Cerebellar cortex (tissue), 1 donor: ENCODE results near the gene GPX5.
A peak's percentile ranks its signal among the peaks of the same experiment; 100 is the strongest.
"Not testable (repeated sequence)": the region's sequence is repeated elsewhere in the genome, so short reads cannot be mapped to it uniquely, and the experiment has no call there.

Experiments
- DNase-seq: peaks from one replicate; pipeline ENCODE4 v3.0.0-alpha.2; 2015; ENCODE audit warnings: low spot score

Gene GPX5

DNA sequence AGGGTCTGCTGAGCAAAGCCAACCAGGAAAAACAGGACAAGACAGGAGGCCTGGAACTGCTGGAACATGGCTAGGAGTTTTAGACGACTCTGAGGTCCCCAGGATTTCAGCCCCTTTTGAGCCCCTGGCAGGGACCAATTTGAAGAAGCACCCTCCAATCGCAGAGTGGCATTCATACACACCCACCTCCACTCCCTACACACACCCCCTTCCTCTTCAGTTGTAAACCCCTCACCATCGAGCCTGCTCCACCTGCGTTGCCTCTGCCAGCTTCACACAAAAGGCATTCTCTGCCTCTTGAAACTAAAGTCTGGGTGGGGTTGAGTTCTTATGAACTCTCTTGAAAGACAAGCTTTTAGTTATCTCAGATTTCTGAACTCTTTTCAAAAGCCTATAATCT is 10.0 kb upstream of the GPX5 start, which contains the start of gene GPX6:
TSS of gene GPX6 (minus strand) at position 118 of the 400 bp plus-strand sequence. CDS start at position 68, 50 bp downstream.
- no peak for DNase-seq

DNA sequence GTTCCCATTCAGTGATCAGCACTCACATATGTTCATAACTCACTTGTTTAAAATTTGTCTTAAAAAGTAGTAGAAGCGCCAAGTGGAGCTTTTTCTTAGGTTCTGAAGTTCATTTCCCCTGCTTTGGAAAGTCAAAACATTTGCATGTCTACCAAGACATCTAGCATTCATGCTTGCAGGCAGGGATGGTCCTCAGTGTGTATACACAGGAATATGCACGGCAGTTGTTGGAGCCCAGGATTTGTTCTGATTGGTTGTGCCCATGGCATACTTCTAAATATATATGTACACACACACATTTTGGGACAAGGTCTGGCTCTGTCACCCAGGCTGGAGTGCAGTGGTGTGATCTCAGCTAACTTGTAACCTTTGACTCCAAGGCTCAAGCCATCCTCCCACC is 7.7 kb upstream of the GPX5 start:
- no peak for DNase-seq

DNA sequence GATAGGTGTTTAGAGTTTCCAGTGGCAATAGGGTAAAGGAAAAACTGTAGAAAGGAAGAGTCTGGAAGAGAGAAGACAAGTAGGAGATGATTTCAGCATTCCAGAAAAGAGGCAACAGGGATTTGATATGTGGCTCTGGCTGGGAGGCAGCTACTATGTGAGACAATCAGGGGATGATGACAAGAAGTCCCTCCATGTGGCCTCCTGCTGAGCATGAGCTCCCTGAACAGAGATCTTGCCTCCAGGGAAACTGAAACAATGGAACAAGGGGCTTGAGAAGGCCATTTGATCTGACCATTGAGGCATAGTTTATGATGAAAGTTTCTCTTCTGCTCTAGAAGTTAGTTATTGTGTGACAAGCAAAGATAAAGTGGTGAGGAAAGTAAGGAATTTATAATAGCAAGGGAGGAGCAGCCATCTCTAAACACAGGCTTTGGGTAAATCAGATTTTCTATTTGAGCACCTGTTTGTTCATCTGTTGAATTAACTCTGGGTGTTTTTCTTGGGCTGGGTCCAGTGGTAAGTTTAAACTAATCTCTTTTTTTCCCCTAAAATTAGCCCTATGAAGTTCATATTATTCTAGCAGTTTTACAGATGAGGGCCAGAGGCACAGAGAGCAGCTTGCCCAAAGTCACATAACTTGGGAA is 3.0 kb upstream of the GPX5 start:
- DNase-seq: no peak

DNA sequence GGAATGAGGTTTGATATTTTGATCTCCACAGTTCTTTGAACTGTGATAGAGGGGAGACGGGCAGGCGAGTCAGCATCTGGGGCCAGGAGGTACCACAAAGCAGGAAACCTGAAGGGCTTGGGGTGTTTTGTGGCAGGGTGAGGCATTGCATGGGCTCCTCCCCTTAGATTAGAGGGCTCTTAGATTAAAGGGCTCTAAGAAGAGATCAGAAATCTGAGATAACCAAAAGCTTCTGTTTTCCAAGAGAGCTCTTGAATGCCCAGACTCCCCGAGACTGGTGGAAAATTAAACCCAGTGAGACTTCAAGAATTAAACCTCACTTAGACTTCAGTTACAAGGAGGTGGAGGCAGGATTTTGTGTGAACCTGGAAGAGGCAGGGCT is 2.4 kb upstream of the GPX5 start:
- no peak for DNase-seq

DNA sequence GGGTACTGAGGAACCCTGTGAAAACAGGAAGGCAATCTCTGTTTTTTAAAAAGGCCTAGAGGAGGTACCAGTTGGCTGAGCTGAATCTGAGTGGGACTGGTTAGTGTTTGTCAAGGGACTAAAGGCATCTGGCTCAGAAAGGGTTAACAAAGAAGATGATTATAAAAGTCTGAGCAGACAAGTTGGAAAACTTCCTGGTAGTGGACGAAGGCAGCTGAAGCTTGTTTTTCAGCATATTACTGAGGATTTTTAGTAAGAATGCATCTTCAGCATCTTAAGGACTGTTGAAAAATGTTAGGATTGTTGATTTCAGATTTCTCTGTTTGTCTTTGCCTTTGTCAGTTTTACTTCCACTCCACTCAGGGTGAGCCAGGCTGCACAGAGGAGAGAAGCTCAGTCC is 5.1 kb downstream of the GPX5 start:
- DNase-seq: no peak

DNA sequence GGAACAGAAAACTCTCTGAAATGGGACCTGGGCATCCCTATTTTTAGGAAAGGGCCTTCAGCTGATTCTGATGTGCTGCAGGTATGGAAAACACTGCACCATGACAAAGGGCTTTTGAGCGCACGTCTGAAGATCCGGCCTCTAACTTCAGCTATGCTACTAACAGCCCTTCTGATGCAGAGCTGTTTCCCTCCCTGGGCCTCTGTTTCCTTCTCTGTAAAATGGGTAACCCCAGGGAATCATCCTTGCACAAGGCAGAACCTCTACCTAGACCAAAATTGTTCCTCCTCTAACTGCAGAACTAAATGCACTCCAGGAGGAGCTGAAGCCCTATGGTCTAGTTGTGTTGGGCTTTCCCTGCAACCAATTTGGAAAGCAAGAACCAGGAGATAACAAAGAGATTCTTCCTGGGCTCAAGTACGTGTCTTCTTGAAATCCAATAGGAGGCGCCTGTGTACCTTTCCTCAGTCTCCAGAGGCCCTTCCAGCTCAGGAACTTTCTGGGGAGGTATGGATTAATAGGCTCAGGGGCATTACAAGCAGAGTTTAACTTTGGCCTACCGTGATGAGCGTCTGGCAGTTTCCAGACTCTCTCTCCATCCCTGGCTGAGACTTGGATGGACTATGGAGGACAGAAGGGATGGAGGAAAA is 5.9 kb downstream of the GPX5 start:
- peak; percentile 7 for DNase-seq

DNA sequence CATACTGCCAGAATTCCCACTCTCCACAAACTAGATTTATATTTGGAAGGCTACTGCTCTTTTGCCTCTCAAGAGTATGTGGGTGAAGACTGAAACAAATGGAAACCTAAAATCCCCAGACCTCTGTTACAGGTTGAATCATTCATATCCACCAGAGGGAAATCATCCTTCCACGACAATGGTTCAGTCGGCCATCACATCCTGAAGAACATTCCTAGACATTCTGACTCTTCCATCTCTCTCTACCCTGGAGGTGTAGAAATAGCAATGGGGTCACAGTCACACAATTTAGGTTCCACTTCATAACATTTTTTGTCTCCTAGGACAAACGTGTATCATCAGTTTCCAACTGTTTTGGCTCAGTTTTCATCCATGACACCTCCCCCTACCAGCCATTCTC is 8.6 kb downstream of the GPX5 start:
- DNase-seq: no peak

DNA sequence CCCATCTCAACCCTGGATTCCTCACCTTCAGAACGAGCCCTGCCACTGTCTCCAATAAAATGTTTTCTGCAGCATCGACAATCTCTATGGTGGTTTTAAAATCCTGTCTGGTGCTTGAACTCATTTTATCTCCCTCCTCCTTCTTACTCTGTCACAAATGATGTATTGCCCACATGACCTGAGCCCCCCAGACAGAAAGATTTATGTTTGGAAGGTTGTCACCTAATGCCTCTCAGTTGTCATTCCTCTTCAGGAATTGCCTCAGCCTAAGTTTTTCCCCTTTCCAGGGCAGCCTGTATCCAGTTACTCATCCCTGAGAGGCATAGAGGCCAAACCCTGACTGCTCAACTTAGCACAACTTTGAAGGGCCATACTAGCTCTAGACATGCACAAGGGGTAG is 9.2 kb downstream of the GPX5 start:
- no peak for DNase-seq

DNA sequence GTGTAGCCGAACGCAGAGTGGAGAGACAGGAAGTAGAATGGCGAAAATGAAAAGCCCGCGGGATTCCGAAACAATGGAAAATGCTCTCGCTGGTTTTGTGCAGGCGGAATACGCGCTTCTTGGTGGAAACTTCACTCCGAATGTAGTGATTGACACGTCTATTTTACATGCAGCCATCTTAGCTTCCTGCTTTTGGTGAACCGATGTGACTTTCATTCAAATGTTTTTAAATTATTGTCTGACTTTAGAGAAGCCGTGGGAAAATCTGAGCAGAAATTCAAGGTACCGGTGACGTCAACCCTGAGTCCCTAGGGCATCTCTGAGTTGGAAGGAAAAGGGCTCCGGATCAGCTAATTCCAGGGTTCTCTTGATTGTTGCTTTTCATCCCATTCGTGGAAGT is 11.4 kb downstream of the GPX5 start:
- DNase-seq: no peak

DNA sequence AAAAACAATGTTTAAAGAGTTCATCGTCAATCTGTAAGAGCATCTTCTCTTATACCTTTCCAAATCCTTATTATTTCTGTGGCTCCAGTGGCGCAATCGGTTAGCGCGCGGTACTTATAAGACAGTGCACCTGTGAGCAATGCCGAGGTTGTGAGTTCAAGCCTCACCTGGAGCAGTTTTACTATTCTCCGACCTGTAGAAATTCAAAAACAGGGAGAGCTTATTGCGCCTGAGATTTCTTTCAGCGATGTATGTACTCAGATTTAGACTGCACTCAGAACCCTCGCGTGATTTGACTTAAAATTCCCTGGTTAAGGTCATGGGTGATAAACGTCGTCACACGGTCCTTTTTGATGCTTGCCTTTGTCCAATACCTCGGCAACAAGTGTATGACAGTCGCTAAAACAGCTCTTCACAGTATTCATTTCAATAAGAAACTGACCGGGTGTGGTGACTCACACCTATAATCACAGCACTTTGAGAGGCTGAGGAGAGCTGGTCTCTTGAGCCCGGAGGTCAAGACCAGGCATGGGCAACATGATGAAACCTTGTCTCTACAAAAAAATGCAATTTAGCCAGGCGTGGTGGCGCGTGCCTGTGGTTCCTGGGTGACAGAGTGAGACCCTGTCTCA is 11.9 kb downstream of the GPX5 start:
- DNase-seq: peak; percentile 48

DNA sequence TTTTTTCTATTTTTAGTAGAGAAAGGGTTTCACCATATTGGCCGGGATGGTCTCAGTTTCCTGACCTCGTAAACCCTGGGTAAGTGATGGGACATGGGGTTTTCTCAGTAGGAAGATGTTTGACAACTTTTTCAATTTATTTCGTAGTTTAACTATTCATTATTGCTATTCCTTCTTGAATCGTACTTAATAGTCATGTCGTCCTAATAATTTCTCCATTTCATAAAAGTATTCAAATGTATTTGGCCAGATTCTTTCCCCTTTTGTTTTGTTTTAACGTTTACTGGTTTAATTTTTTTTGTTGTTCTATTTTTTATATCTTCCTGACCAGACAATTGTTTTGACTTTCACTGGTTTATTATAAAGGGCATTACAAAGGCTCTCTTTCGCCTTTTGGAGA is 16.3 kb downstream of the GPX5 start:
- DNase-seq: no peak

DNA sequence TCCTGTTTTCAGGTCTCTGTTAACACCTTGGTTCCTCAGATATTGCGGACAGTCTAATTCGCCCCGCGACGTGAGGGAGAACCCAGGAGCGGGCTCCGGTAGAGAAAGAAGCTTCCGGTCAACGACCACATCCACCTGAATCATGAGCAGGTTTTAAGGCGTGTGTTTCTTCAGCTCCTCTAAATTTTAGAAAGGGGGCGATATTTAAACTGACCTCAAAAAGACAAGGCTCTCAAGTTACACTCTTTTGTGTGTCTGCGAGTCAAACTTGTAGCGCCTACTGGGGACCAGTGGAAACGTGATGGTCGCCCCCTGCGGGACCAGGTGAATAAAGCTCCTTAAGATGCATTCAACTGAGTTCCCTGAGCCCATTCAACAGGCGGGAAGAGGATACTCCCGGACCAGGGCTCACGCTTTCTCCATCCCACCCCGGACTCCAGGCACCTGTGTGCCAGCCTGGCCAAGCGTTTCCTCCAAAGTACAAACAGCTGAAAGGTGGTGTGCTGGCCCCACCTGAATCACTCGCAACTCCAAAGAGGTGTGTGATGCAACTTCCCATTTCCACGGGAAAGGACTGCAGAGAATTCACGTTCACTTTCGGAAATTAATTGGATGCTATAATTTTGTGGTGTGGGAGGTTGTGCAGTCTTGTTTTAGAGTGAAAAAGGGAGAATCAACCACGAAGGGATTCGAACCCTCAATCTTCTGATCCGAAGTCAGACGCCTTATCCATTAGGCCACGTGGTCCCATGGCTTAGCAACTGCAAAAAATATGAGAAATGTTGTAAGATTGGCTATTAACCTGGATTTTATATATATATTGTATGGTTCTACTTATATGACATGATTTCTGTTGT is 17.0 kb downstream of the GPX5 start:
- peak; percentile 85 for DNase-seq

DNA sequence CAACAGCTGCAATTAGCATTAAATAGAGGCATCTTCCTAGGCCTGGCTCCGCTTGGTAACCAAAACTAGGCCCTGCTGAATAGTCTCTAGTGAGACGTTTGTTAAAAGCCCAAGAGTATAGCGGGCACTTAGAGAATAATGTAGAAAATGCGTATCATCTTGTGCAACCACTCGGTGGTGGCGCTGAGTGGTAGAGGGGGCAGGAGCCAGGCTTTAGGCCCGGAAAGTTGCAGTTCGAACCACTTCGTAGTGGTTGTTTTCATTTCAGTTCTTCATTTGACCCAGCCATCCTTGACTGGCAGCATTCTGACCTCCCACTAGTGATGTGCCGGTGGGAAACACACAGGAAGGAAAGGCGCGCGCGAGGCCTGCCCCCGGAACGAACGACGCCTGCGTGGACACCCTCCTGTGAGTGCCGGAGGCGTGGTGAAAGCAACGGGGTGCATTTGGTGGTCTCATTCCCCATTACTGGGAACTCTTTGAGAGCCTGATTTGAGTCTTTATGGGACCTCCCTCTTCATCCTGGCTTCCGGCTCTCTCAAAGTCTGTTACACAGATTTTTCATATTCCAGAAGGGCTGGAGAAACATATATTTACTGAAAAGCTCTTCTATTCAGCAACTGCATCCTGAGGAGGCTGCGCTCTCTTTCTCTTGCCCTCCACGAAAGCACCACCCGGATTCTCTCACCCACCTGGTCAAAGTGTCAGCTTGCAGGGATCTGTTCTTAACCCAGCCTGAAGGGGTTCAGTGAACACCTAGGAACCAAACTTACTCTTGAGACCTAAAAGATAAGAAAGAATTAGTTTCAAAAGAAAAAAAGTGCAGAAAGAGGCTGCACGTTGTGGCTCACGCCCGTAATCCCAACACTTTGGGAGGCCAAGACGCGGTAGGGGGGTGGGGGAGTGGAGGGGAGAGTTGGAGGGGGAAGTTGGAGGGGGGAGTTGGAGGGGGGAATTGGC is 18.2 kb downstream of the GPX5 start:
- DNase-seq: peak; percentile 14

DNA sequence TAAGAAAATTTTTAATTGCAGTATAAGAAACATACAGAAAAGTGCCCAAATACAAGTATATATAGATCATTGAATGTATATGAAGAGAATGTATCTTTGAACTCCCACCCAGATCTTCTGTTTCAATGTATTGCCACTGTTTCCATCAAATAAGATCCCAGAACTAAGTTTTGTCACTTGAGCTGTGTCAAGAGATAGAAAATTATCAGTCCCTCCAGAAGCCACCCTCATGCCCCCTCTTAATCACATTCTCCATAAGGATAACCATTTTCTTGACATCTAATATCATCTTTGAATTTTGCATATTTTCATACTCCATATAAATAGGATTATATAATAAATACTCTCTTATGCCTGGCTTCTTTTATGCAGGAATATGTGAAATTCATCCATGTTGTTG is 20.3 kb downstream of the GPX5 start:
- DNase-seq: no peak

DNA sequence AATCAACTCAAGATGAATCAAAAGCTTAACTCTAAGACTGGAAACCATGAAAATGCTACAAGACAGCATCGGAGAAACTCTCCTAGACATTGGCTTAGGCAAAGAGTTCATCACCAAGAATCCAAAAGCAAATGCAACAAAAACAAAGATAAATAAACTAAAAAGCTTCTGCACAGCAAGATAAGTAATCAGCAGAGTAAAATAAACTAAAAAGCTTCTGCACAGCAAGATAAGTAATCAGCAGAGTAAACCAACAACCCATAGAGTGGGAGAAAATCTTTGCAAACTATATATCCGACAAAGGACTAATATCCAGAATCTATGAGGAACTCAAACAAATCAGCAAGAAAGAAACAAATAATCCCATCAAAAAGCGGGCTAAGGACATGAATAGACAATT is 21.3 kb downstream of the GPX5 start:
- not testable (repeated sequence) for DNase-seq

DNA sequence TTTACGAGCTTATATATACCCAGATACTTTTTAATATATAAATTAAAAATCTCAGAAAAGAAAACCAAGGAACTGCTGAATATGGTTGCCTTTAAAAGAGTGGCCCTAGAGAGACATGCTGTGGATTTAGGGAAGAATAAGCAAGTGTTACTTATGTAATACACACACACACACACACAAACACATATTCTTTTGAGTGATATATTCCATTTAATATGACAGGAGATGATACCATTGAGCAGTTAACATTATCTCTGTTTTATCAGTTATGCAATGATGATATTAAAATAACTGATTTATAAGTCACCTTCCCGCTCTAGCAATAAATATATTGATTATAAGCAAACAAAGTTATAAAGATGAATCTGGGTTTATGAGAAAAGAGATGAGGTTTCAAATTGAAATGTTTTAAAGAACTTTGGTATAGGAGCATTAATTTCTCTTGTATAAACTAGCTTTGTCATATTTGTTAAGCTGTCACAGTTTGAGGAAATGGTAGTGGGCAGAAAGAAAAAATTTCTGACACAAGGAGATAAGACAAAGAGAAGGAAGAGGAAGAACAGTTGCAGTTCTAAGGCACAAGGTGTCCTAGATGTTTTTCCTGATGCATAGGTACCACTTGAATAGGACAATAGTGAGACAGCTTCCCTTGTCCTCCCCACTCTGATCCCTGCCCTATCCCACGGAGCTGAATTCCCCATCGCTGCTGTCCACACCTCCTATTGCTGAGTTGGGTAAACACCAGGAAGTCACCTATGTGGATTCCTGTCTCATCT is 26.4 kb downstream of the GPX5 start:
- no peak for DNase-seq

DNA sequence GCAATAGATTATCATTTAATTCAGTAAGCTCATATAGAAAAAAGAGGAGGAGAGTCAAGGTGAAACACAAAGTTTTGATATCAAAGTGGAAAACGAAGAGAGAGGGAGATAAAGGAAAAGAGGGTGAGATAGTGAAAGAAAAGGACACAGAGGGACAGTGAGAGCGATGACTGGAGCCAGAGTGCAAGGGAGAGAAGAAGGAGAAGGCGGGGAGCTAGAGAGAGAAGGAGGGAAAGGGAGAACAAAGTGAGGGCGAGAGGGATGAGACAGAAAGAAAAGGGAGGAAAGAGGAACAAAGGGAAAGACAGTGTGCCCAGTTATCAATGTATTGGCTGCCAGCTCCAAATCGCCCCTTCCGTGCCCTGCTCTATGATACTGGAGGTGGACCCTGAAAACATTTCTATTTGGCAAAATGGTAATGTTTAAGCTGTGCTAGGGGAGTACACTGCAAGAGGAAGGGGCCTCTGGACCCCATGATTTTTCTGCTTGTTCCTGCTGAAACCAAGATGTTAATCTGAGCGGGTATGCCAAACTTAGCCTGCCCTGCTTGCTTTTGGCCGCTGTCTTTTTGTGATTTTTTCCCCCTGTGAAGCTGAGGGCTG is 27.8 kb downstream of the GPX5 start:
- DNase-seq: no peak

DNA sequence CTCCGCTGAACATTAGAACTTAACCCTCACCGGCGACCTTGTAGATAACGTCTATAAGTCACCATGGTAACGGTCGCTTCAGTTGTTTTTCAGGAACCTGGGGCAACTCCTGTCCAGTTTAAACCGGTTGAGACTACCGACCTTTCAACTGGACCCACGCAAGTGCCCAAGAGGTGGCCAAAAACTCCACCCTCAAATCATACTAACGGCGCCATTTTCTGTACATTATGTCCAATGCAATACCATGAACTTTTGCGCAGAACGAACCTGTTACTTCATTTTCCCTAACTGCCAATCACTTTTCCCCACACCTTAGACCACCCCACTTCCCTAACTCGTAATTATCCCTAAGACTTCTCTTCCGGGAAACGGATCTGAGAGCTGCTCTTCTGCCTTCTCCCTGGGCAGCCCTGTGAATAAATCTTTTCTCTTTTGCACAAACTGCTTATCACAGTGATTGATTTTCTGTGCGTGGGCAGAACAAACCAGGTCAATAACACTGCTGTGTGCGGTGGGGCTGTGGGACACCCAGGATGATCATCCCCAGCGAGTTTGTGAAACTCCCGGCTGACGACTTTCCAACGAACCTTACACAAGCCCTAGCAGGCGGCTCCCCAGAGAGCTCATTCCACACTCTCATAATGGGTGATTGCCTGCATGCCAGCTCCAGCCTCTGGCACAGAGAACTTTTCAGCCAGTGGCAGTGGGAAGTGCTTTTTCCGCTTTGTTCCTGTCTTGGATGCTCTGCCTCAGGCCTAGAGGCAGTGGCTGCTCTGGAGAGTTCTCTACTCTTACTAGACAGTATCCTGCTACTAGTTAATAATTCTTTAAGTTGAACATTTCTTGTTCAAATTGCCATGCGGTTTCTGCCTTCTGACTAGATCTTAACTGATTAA is 28.6 kb downstream of the GPX5 start:
- no peak for DNase-seq

DNA sequence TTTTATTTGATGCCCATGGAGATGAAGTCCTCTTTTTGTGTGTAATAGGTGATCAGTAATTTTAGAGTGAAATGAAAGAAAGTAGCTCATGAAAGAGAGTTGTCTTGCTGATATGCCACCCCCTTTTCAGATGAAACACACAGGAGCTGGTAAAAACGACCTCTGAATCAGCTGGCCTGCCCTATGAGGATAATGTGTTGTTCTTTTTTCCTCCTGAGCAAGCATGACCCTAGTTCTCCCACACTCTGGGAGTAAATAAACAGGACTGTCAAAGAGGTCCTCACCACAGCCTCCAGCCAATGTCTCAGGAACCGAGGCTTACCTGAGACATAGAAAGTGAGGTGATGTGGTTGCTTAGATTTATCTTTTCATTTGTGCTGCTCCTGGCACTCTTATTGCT is 29.5 kb downstream of the GPX5 start:
- DNase-seq: no peak
